Upper lobe of left lung (tissue), 4 donors: ENCODE data around the gene NEURL1B.

Experiments
- POLR2A ChIP-seq, 4 donors: fragments of 450-650 bp; IDR thresholded peaks; one replicate each; pipeline ENCODE4 v1.5.1; 2016 to 2017; ENCODE audit warnings: antibody characterized with exemption in 4 of 4, mild to moderate bottlenecking in 2 of 4
- POLR2AphosphoS5 ChIP-seq, 2 donors: sonication (generic); formaldehyde crosslinking; IDR thresholded peaks; one replicate each; pipeline ENCODE4 v1.5.1; 2017; ENCODE audit warnings: antibody characterized with exemption in 2 of 2
- TF ChIP-seq, protein P1 (sequence below), 6 experiments: fragments of 450-650 bp in 4 of 6; fragments of 200-600 bp in 2 of 6; sonication (generic) in 2 of 6; IDR thresholded peaks; one replicate each; pipeline ENCODE4 v1.5.1; 2016 to 2019; ENCODE audit warnings: antibody characterized with exemption in 6 of 6

DNA sequence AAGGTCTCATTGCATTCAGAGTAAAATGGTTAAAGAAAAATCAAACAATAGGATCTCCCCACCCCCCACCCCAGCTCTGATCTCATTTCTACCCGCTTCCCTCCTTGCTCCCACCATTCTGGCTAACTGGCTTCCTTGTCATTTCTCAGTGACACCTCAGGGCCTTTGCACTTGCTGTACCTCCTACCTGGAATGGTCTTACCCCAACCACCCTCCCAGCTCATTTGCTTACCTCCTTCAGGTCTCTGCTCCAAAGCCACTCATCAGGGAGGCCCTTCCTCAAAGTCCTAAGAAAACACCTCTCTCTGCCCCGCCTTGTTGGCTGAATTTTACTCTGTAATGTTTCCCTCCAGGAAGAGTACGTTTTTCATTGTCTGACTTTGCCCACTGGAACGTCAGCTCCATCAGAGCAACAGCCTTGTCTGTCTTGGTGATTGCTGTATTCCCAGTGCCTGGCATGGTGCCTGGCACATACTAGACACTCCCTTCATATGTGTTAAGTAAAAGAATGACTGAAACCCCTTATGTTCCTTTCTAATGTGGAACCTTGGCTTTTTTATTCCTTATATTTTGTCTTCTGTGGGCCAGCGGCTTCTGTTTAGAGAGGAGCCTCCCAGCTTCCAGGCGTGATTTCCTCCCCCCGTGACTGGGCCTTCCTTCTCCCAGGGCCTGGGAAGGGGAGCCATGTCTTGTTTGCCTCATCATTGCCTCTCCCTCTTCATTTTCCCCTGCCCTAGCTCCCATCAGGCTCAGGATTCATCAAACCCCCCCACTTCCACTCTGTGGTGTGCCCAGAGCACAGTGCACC, 26.9 kb downstream of the NEURL1B start:
- TF ChIP-seq, protein P1, sequence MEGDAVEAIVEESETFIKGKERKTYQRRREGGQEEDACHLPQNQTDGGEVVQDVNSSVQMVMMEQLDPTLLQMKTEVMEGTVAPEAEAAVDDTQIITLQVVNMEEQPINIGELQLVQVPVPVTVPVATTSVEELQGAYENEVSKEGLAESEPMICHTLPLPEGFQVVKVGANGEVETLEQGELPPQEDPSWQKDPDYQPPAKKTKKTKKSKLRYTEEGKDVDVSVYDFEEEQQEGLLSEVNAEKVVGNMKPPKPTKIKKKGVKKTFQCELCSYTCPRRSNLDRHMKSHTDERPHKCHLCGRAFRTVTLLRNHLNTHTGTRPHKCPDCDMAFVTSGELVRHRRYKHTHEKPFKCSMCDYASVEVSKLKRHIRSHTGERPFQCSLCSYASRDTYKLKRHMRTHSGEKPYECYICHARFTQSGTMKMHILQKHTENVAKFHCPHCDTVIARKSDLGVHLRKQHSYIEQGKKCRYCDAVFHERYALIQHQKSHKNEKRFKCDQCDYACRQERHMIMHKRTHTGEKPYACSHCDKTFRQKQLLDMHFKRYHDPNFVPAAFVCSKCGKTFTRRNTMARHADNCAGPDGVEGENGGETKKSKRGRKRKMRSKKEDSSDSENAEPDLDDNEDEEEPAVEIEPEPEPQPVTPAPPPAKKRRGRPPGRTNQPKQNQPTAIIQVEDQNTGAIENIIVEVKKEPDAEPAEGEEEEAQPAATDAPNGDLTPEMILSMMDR (IDR thresholded peaks at IDR 0.05), result no peak
- no peak for TF ChIP-seq POLR2A (IDR thresholded peaks at IDR 0.05)
- TF ChIP-seq POLR2AphosphoS5 (IDR thresholded peaks at IDR 0.05), result no peak
